Hepatocyte (in vitro differentiated cells): ENCODE measurements around the gene PTCD2. TPM values are rescaled to one million over a fixed set of nuclear protein-coding genes. Genes with fewer than 3 reads are reported as not detected.

Source experiments
- DNase-seq: peaks from one replicate; pipeline ENCODE4 v3.0.0-alpha.2; 2016; ENCODE audit warnings: low spot score
- H2AFZ ChIP-seq: fragments of 200-600 bp; sonication (generic); 2 replicates; pipeline ENCODE4 v1.6.0; 2016; ENCODE audit warnings: antibody characterized with exemption, mild to moderate bottlenecking
- H3K27ac ChIP-seq: fragments of 200-600 bp; sonication (generic); 2 replicates; pipeline ENCODE4 v1.5.1; 2016; ENCODE audit warnings: mild to moderate bottlenecking
- H3K27me3 ChIP-seq: fragments of 200-600 bp; sonication (generic); 2 replicates; pipeline ENCODE4 v1.6.1; 2016
- H3K36me3 ChIP-seq: fragments of 200-600 bp; sonication (generic); replicated peaks from 2 replicates; pipeline ENCODE4 v1.5.1; 2016; ENCODE audit warnings: low read depth; ENCODE audit not compliant: insufficient read depth
- H3K4me1 ChIP-seq: fragments of 200-600 bp; sonication (generic); 2 replicates; pipeline ENCODE4 v1.5.1; 2016; ENCODE audit warnings: mild to moderate bottlenecking, moderate library complexity; ENCODE audit not compliant: insufficient read depth
- H3K4me2 ChIP-seq: fragments of 200-600 bp; sonication (generic); 2 replicates; pipeline ENCODE4 v1.6.0; 2016
- H3K4me3 ChIP-seq: fragments of 200-600 bp; sonication (generic); 2 replicates; pipeline ENCODE4 v1.5.1; 2016; ENCODE audit warnings: mild to moderate bottlenecking
- H3K79me2 ChIP-seq: fragments of 200-600 bp; sonication (generic); 2 replicates; pipeline ENCODE4 v1.6.0; 2017; ENCODE audit warnings: mild to moderate bottlenecking
- H3K9me2 ChIP-seq: fragments of 200-600 bp; sonication (generic); replicated peaks from 2 replicates; pipeline ENCODE4 v1.6.0; 2017; ENCODE audit warnings: mild to moderate bottlenecking; ENCODE audit not compliant: insufficient read depth
- H3K9me3 ChIP-seq: fragments of 200-600 bp; sonication (generic); 2 replicates; pipeline ENCODE4 v1.5.1; 2016; ENCODE audit warnings: low read depth, mild to moderate bottlenecking
- H4K20me1 ChIP-seq: fragments of 200-600 bp; sonication (generic); 2 replicates; pipeline ENCODE4 v1.6.0; 2016; ENCODE audit warnings: mild to moderate bottlenecking; ENCODE audit not compliant: insufficient read depth, poor library complexity, severe bottlenecking
- CTCF ChIP-seq: fragments of 200-600 bp; sonication (generic); IDR thresholded peaks from 2 replicates; pipeline ENCODE4 v1.5.1; 2016; ENCODE audit warnings: antibody characterized with exemption, mild to moderate bottlenecking; ENCODE audit not compliant: poor library complexity
- EZH2 ChIP-seq: fragments of 200-600 bp; sonication (generic); IDR thresholded peaks from 2 replicates; pipeline ENCODE4 v1.6.1; 2016; ENCODE audit warnings: antibody characterized with exemption, mild to moderate bottlenecking, borderline replicate concordance
- EZH2phosphoT487 ChIP-seq: fragments of 200-600 bp; sonication (generic); IDR thresholded peaks from one replicate; pipeline ENCODE4 v1.6.1; 2018; ENCODE audit warnings: antibody characterized with exemption, mild to moderate bottlenecking, low read depth, moderate library complexity; ENCODE audit not compliant: unreplicated experiment, severe bottlenecking
- WGBS: methylation state at CpG from one replicate; pipeline ENCODE4 v1.1.6; 2016; ENCODE audit warnings: low lambda C conversion rate; ENCODE audit errors: missing lambda C conversion rate; 5-methylcytosine and 5-hydroxymethylcytosine counted together
- polyA plus RNA-seq: library from polyadenylated mRNA; unstranded; fragments of >200 nt; fragmentation: Nextera tagmentation; extraction: Ambion mirVana; gene quantifications from 2 replicates; pipeline ENCODE4 v1.2.1, GENCODE V29; 2016
- total RNA-seq: library from RNA; depleted of rRNA; stranded (reverse); fragments of >200 nt; gene quantifications from 2 replicates; pipeline ENCODE4 v1.2.3, GENCODE V29; 2014

Gene PTCD2
- total and polyA plus RNA-seq, 2 experiments from 2014 or later = 5.8 to 10.5 TPM

DNA sequence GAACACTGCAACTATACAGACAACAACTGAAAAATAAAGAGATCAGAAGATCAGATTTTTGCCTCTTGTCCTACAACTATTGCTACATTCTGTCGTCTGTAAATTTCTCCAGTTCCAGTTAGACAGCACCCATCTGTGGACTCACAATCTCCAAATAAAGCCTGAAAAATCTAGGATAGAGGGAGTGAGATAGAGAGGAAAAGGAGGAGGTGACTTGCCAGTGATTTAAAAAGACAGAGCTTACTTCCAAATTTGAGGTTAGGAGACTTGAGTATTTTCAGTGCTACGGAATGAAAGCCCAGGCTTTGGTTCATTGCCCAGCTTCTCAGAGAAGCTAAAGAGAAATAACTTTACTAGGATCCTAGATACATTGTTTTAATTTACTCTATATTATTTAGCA is 63.6 kb downstream of the PTCD2 start:
- TF ChIP-seq EZH2phosphoT487 = no peak
- TF ChIP-seq CTCF = no peak
- no peak for TF ChIP-seq EZH2

DNA sequence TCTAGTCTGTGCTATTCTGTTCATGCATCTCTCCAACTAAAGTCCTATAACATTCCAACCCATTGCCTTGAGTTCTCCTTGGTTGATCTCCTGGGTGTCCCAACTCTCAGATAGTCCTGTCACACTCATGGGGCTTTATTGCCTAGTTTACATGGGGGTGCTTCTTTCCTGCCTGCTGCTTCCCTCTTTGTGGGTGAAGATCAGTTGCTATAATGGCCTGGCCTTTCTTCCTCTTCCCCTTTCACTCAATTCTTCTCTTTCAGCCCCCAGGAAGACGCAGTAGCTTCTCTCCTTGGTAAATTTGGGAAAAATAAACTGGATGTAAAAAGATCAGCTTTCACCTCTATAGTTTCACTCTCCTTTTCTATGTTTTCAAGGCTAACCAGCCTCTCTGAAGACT is 66.5 kb downstream of the PTCD2 start:
- Histone ChIP-seq H3K36me3 (no peaks in the 10 kb centered on the region), H3K27me3 (no peaks in the 10 kb centered on the region), H2AFZ (no peak overlapping the region), H3K4me2 (no peak overlapping the region), H3K27ac (no peak overlapping the region), H3K4me3 (no peak overlapping the region), H3K9me3 (no peaks in the 10 kb centered on the region), H4K20me1 (no peaks in the 10 kb centered on the region), H3K79me2 (no peaks in the 10 kb centered on the region), H3K4me1 (no peaks in the 10 kb centered on the region), H3K9me2 (no peaks in the 10 kb centered on the region)
- TF ChIP-seq EZH2 = no peak
- no peak for TF ChIP-seq EZH2phosphoT487
- TF ChIP-seq CTCF = no peak
- 100% methylated on average over 1 of the region's 1 CpG for WGBS
- no peak for DNase-seq

More for the DNA sequence above, 63.6 kb downstream of the PTCD2 start:
- no peaks in the 10 kb centered on the region for H3K79me2 ChIP-seq
- H4K20me1 ChIP-seq = no peaks in the 10 kb centered on the region
- no peak overlapping the region for H3K4me2 ChIP-seq
- no peak overlapping the region for H3K4me3 ChIP-seq
- no peaks in the 10 kb centered on the region for H3K36me3 ChIP-seq
- H2AFZ ChIP-seq = no peak overlapping the region
- DNase-seq = no peak
- no peaks in the 10 kb centered on the region for H3K4me1 ChIP-seq
- WGBS = 85% methylated on average over 2 of the region's 2 CpGs
- no peaks in the 10 kb centered on the region for H3K9me3 ChIP-seq
- no peak overlapping the region for H3K27ac ChIP-seq
- no peaks in the 10 kb centered on the region for H3K9me2 ChIP-seq
- no peaks in the 10 kb centered on the region for H3K27me3 ChIP-seq

- 78% methylated on average over 3 of the region's 3 CpGs for WGBS
- H3K79me2 ChIP-seq = no peaks in the 10 kb centered on the region
- no peak for TF ChIP-seq EZH2phosphoT487
- TF ChIP-seq EZH2 = no peak
- TF ChIP-seq CTCF = no peak
- H3K27ac ChIP-seq = no peak overlapping the region
- H3K4me3 ChIP-seq = no peak overlapping the region
- DNase-seq = no peak
- H3K9me3 ChIP-seq = no peaks in the 10 kb centered on the region
- no peak overlapping the region for H2AFZ ChIP-seq
- H3K27me3 ChIP-seq = no peaks in the 10 kb centered on the region
- no peaks in the 10 kb centered on the region for H4K20me1 ChIP-seq
- H3K36me3 ChIP-seq = no peaks in the 10 kb centered on the region
- H3K4me2 ChIP-seq = no peak overlapping the region
- H3K9me2 ChIP-seq = no peaks in the 10 kb centered on the region
- H3K4me1 ChIP-seq = no peaks in the 10 kb centered on the region
Observed at GRCh38 chr5:72387985-72388384, 67.8 kb downstream of the PTCD2 start.

DNA sequence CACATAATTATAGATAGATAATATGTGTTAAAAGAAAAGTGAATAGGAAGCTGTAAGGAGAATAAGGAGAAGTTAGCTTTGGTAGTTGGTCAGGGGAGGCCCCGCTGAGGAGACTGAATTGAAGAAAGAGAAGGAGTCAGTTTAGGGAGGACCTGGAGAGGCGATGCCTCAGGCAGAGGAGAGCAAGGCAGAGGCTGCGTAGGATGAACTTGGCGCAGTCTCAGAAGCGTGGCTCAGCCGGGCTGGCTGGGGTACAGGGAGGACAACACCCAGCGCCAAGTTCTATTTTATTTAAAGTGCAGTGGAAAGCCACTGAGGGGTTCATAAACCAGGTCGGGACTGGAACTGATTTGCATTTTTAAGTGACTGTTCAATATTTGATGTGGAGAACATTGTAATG is 68.5 kb downstream of the PTCD2 start:
- no peak overlapping the region for H3K4me2 ChIP-seq
- no peaks in the 10 kb centered on the region for H3K4me1 ChIP-seq
- H3K4me3 ChIP-seq = no peak overlapping the region
- H3K27ac ChIP-seq = no peak overlapping the region
- no peak for DNase-seq
- H3K9me3 ChIP-seq = no peaks in the 10 kb centered on the region
- no peaks in the 10 kb centered on the region for H4K20me1 ChIP-seq
- TF ChIP-seq EZH2 (no peak), EZH2phosphoT487 (no peak), CTCF (no peak)
- H2AFZ ChIP-seq = no peak overlapping the region
- no peaks in the 10 kb centered on the region for H3K9me2 ChIP-seq
- H3K27me3 ChIP-seq = no peaks in the 10 kb centered on the region
- 93% methylated on average over 8 of the region's 8 CpGs for WGBS
- H3K79me2 ChIP-seq = no peaks in the 10 kb centered on the region
- no peaks in the 10 kb centered on the region for H3K36me3 ChIP-seq
